Motor neuron (in vitro differentiated cells): ENCODE data around the gene EPHA8. TPM values are rescaled to one million over a fixed set of nuclear protein-coding genes. Genes with fewer than 3 reads are reported as not detected.

Experiments used
- ATAC-seq, 8 experiments: fragments of 200-7000 bp; cut with Tn5 transposase; replicated peaks in 6 of 8; 2 replicates each; pipeline ENCODE4 v1.8.0; 2021; ENCODE audit warnings: mild to moderate bottlenecking in 8 of 8, moderate library complexity in 8 of 8
- H3K27ac ChIP-seq, 2 donors: fragments of 250-450 bp; sonication (Bioruptor Pico); 2 replicates each; pipeline ENCODE4 v1.9.0; 2021; ENCODE audit warnings: antibody characterized with exemption in 2 of 2, mild to moderate bottlenecking in 2 of 2, moderate library complexity in 1 of 2
- H3K4me1 ChIP-seq, 2 donors: fragments of 250-450 bp; sonication (Bioruptor Pico); replicated peaks in 1 of 2; 2 replicates each; pipeline ENCODE4 v1.6.1; 2021; ENCODE audit warnings: antibody characterized with exemption in 2 of 2, mild to moderate bottlenecking in 2 of 2, moderate library complexity in 1 of 2
- H3K4me3 ChIP-seq, 5 donors: fragments of 250-450 bp; sonication (Bioruptor Pico); 2 replicates each; pipeline ENCODE4 v1.9.0; 2021; ENCODE audit warnings: antibody characterized with exemption in 5 of 5, mild to moderate bottlenecking in 5 of 5, moderate library complexity in 4 of 5
- WGBS, 10 experiments: fragments of 450-650 bp; shearing (Covaris generic); methylation state at CpG; one replicate each; pipeline ENCODE4 v1.0.0; 2022; 5-methylcytosine and 5-hydroxymethylcytosine counted together
- in situ Hi-C, 9 experiments: fragments of 400-800 bp; cut with MboI; loops; one replicate each; pipeline ENCODE4 v1.15.0; 2021; ENCODE audit warnings: low sequenced_read_pairs in 9 of 9, low pct_unique_long_range_greater_than_20kb in 2 of 9; ENCODE audit not compliant: unreplicated experiment in 9 of 9
- total RNA-seq, 8 experiments: library from RNA; unstranded; fragments of 300-600 nt; gene quantifications; 2 replicates each; pipeline versions ENCODE4 v1.2.3 to v1.2.4, GENCODE V29; 2022

EPHA8 gene
- total RNA-seq, 8 experiments from 2014 or later = 0.28 to 15.0 (median 1.6) TPM; not detected in 1

- Histone ChIP-seq H3K4me1 (peaks cover 8 to 14% of the 10 kb centered on the region in 2 donors), H3K4me3 (no peak overlapping the region), H3K27ac (no peak overlapping the region)
- in situ Hi-C loops = loop anchor here in 8 of 9 experiments (10.0 to 25.0 kb wide), 5 partner anchors 213 to 526 kb away; partner anchors contain the start of gene WNT4 (in 3 of the 8)
- no peak for ATAC-seq
- 20 to 75% (median 53%) methylated on average over 1 to 3 of the region's 3 CpGs; no CpG with 5 or more reads in 4 of the 10 experiments for WGBS, 10 experiments
Observed at GRCh38 chr1:22637907-22638445, 74.7 kb downstream of the EPHA8 start.

- Histone ChIP-seq H3K4me1 (peaks cover 8 to 14% of the 10 kb centered on the region in 2 donors), H3K27ac (no peak overlapping the region), H3K4me3 (no peak overlapping the region)
- 60 to 100% (median 85%) methylated on average over 1 to 9 of the region's 23 CpGs; no CpG with 5 or more reads in 3 of the 10 experiments for whole genome bisulfite sequencing, 10 experiments
- ATAC-seq = no peak
- in situ Hi-C loops = loop anchor here in 8 of 9 experiments (10.0 to 25.0 kb wide), 5 partner anchors 214 to 526 kb away; partner anchors contain the start of gene WNT4 (in 3 of the 8)
Observed at GRCh38 chr1:22638476-22639234, 75.4 kb downstream of the EPHA8 start.

GRCh38 chr1:22639286-22639685 lies 76.0 kb downstream of the EPHA8 start:
- WGBS, 10 experiments = 5 to 100% (median 50%) methylated on average over 1 to 7 of the region's 8 CpGs; no CpG with 5 or more reads in 3 of the 10 experiments
- Histone ChIP-seq H3K27ac (no peak overlapping the region), H3K4me1 (peaks cover 8 to 14% of the 10 kb centered on the region in 2 donors), H3K4me3 (no peak overlapping the region)
- ATAC-seq = peak in 1 of 8 experiments; percentile 39
- in situ Hi-C loops = loop anchor here in 8 of 9 experiments (10.0 to 25.0 kb wide), 5 partner anchors 214 to 527 kb away; partner anchors contain the start of gene WNT4 (in 3 of the 8)

DNA sequence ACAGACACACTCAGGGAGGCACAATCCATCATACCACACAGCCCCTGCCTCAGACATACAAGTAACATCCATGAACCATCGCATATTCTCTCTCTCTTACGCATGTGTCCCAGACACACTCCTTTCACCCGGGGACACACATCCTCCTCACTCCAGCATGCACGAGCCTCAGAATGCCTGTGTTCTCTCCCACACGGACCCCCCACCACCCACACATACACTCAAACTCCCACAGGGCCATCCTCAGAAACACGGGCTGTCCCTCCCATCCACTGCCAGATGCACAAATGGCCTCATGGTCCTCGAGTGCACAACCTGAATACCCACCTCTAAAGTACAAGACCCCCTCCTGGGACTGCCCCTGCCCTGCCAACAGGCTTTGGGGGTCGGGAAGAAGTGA lies 78.0 kb downstream of the EPHA8 start:
- H3K27ac ChIP-seq = no peak overlapping the region
- H3K4me3 ChIP-seq = no peak overlapping the region
- WGBS, 10 experiments = 46 to 83% (median 58%) methylated on average over 1 to 6 of the region's 8 CpGs; no CpG with 5 or more reads in 3 of the 10 experiments
- in situ Hi-C loops = loop anchor here in 8 of 9 experiments (10.0 to 25.0 kb wide), 7 partner anchors 116 to 529 kb away; partner anchors contain the start of gene WNT4 (in 3 of the 8)
- no peak for ATAC-seq
- H3K4me1 ChIP-seq = peaks cover 8 to 14% of the 10 kb centered on the region in 2 donors

- Histone ChIP-seq H3K4me1 (peaks cover 8 to 12% of the 10 kb centered on the region in 2 donors), H3K27ac (no peak overlapping the region), H3K4me3 (no peak overlapping the region)
- in situ Hi-C loops = loop anchor here in 8 of 9 experiments (10.0 to 25.0 kb wide), 7 partner anchors 117 to 530 kb away; partner anchors contain the start of gene WNT4 (in 3 of the 8)
- peak; percentile 86 to 96 (median 90) for ATAC-seq
- WGBS, 10 experiments = 0 to 60% (median 0%) methylated on average over 1 to 3 of the region's 18 CpGs; no CpG with 5 or more reads in 3 of the 10 experiments
Observed at GRCh38 chr1:22641906-22642636, 78.8 kb downstream of the EPHA8 start.

DNA sequence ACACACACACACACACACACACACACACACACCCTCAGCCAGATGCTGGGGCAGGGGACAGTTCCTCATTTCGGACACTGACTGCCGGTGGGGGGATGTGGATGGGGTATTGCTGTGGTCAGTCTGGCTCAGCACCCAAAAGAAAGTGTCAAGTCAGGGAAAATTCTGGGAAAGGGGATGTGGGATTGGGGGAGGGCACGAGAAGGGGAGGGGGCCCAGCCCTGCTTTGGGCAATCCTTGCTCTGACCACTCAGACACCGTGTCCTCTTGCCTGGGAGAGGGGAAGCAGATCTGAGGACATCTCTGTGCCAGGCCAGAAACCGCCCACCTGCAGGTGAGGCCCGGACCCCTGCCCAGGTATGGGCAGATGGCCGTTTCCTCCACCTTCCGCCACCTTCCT lies 80.1 kb downstream of the EPHA8 start, which contains the start of gene C1QC:
Gene C1QC, plus strand, starts transcription at position 253 of the 400 bp plus-strand sequence. CDS start 391 bp downstream, outside the sequence.
- Histone ChIP-seq H3K4me1 (peaks cover 8 to 11% of the 10 kb centered on the region in 2 donors), H3K27ac (no peak within 1 kb of the TSS), H3K4me3 (no peak within 1 kb of the TSS)
- 20 to 75% methylated on average over 2 to 3 of the region's 8 CpGs; no CpG with 5 or more reads in 8 of the 10 experiments for WGBS, 10 experiments
- in situ Hi-C loops = loop anchor here in 8 of 9 experiments (10.0 to 25.0 kb wide), 7 partner anchors 119 to 531 kb away; partner anchors contain the start of gene WNT4 (in 3 of the 8)
- ATAC-seq = no peak

DNA sequence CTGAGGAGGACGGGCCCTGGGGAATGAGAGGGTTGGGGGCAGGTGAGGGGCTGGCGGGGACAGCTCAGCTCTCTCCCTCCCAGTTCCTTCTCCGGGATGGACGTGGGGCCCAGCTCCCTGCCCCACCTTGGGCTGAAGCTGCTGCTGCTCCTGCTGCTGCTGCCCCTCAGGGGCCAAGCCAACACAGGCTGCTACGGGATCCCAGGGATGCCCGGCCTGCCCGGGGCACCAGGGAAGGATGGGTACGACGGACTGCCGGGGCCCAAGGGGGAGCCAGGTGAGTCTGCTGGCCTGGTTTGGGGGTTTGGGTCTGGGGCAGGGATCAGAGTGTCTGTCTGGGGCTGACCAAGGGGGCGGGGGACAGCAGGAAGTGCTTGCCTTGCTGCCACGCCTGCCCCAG lies 80.6 kb downstream of the EPHA8 start:
- no peak overlapping the region for H3K27ac ChIP-seq
- peaks cover 8 to 11% of the 10 kb centered on the region in 2 donors for H3K4me1 ChIP-seq
- ATAC-seq = no peak
- in situ Hi-C loops = loop anchor here in 8 of 9 experiments (10.0 to 25.0 kb wide), 7 partner anchors 119 to 532 kb away; partner anchors contain the start of gene WNT4 (in 3 of the 8)
- H3K4me3 ChIP-seq = no peak overlapping the region
- no CpG with 5 or more reads among the region's 12 CpGs for WGBS, 10 experiments

- in situ Hi-C loops = loop anchor here in 8 of 9 experiments (5.0 to 25.0 kb wide), 8 partner anchors 121 to 534 kb away; partner anchors contain the start of gene WNT4 (in 3 of the 8)
- H3K4me1 ChIP-seq = peaks cover 8 to 18% of the 10 kb centered on the region in 2 donors
- WGBS, 10 experiments = 0 to 100% (median 61%) methylated on average over 1 to 6 of the region's 7 CpGs; no CpG with 5 or more reads in 2 of the 10 experiments
- no peak for ATAC-seq
- no peak overlapping the region for H3K4me3 ChIP-seq
- no peak overlapping the region for H3K27ac ChIP-seq
Observed at GRCh38 chr1:22645931-22646330, 82.6 kb downstream of the EPHA8 start.

DNA sequence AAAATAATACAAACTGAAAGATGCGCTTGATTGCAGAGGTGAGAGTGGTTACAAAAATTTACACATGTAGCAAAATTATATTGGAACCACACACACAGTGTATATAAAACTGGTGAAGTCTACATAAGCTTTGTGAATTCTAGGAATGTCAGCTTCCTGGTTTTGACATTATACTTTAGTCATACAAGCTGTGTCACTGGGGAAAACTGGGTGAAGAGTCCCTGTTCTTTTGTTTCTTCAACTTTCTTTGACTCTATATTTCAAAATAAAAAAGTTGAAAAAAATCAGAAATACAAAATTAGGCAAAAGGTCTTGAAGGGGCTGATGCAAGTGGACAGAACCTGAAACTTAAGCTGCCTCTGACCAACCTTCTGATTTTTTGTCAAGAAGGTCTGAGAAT lies 83.1 kb downstream of the EPHA8 start:
- in situ Hi-C loops = loop anchor here in 8 of 9 experiments (5.0 to 25.0 kb wide), 8 partner anchors 122 to 534 kb away; partner anchors contain the start of gene WNT4 (in 3 of the 8)
- H3K27ac ChIP-seq = no peak overlapping the region
- 0 to 100% (median 27%) methylated on average over 1 of the region's 1 CpG; no CpG with 5 or more reads in 2 of the 10 experiments for WGBS, 10 experiments
- no peak overlapping the region for H3K4me3 ChIP-seq
- H3K4me1 ChIP-seq = peaks cover 4 to 13% of the 10 kb centered on the region in 2 donors
- ATAC-seq = no peak

DNA sequence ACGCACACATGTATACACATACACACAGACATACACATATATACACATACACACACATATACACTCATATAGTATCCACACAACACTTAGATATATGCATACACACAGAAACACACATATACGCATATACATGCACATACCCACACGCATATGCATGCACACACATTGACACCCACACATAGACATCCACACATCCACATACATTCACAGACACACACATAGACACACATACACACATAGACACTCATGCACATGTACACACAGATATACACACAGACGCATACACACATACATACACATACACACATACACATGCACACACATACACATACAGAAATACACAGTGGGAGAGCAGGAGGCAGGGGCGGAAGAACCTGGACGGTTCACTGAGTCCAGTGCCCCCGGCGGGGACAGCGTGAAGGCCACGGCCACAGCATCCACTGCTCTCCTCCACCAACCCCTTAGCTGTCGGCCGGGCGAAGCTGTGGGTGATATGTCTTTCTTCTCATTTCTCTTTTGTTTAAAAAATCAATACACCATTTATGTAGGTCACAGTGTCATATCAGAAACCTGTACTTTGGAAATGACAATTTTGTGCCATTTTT lies 86.9 kb downstream of the EPHA8 start:
- no peak overlapping the region for H3K27ac ChIP-seq
- WGBS, 10 experiments = 60 to 97% (median 86%) methylated on average over 1 to 12 of the region's 13 CpGs
- ATAC-seq = peak in 3 of 8 experiments; percentile 22 to 45 (median 31)
- H3K4me3 ChIP-seq = no peak overlapping the region
- in situ Hi-C loops = loop anchor here in 3 of 9 experiments (25.0 kb wide), 1 partner anchor 537 kb away; no protein-coding TSS in a partner anchor
- H3K4me1 ChIP-seq = peaks cover 0 to 13% of the 10 kb centered on the region in 2 donors

GRCh38 chr1:22651941-22652856 lies 88.9 kb downstream of the EPHA8 start:
- in situ Hi-C loops = loop anchor here in 3 of 9 experiments (25.0 kb wide), 1 partner anchor 535 kb away; no protein-coding TSS in a partner anchor
- no peak for ATAC-seq
- Histone ChIP-seq H3K27ac (no peak overlapping the region), H3K4me3 (no peak overlapping the region), H3K4me1 (peaks cover 0 to 13% of the 10 kb centered on the region in 2 donors)
- WGBS, 10 experiments = 12 to 70% (median 61%) methylated on average over 2 to 14 of the region's 15 CpGs; no CpG with 5 or more reads in 3 of the 10 experiments
